GM21447 (cell line): ENCODE data around the gene ANKRD10.
"Not testable (repeated sequence)": the region's sequence is repeated elsewhere in the genome, so short reads cannot be mapped to it uniquely, and the experiment has no call there.

Source experiments
- ATAC-seq: cut with Tn5 transposase; IDR thresholded peaks from one replicate; pipeline ENCODE4 v1.9.1; 2021; ENCODE audit not compliant: unreplicated experiment

The ANKRD10 gene

GRCh38 chr13:110869231-110869804 lies 45.6 kb downstream of the ANKRD10 start:
- no peak for ATAC-seq

GRCh38 chr13:110868720-110869119 lies 46.1 kb downstream of the ANKRD10 start:
- ATAC-seq = no peak

- no peak for ATAC-seq
Measured at GRCh38 chr13:110867380-110867779, 47.5 kb downstream of the ANKRD10 start.

- ATAC-seq = no peak
Measured at GRCh38 chr13:110866491-110867170, 48.2 kb downstream of the ANKRD10 start.

GRCh38 chr13:110863685-110864084 lies 51.2 kb downstream of the ANKRD10 start:
- no peak for ATAC-seq

GRCh38 chr13:110860983-110861382 lies 53.9 kb downstream of the ANKRD10 start:
- ATAC-seq = no peak

GRCh38 chr13:110856942-110857835 lies 57.7 kb downstream of the ANKRD10 start:
- ATAC-seq = peak; percentile 66

- no peak for ATAC-seq
Measured at GRCh38 chr13:110855363-110855762, 59.5 kb downstream of the ANKRD10 start.

GRCh38 chr13:110854866-110855265 lies 60.0 kb downstream of the ANKRD10 start:
- no peak for ATAC-seq

GRCh38 chr13:110853235-110853721 lies 61.6 kb downstream of the ANKRD10 start:
- ATAC-seq = no peak

- ATAC-seq = no peak
Measured at GRCh38 chr13:110850840-110851239, 64.0 kb downstream of the ANKRD10 start.

- ATAC-seq = no peak
Measured at GRCh38 chr13:110850006-110850405, 64.9 kb downstream of the ANKRD10 start.

GRCh38 chr13:110845520-110845919 lies 69.3 kb downstream of the ANKRD10 start:
- no peak for ATAC-seq

GRCh38 chr13:110841846-110842245 lies 73.0 kb downstream of the ANKRD10 start:
- no peak for ATAC-seq

- ATAC-seq = no peak
Measured at GRCh38 chr13:110841406-110841805, 73.5 kb downstream of the ANKRD10 start.

- ATAC-seq = no peak
Measured at GRCh38 chr13:110838867-110839538, 75.9 kb downstream of the ANKRD10 start.

- ATAC-seq = no peak
Measured at GRCh38 chr13:110838116-110838515, 76.8 kb downstream of the ANKRD10 start.

- ATAC-seq = not testable (repeated sequence)
Measured at GRCh38 chr13:110837397-110838061, 77.3 kb downstream of the ANKRD10 start.

GRCh38 chr13:110836605-110836903 lies 78.3 kb downstream of the ANKRD10 start:
- ATAC-seq = no peak

GRCh38 chr13:110835721-110836604 lies 78.9 kb downstream of the ANKRD10 start:
- ATAC-seq = no peak
